Gastrocnemius medialis (tissue), 4 donors: ENCODE results near the gene VPS37C. TPM values are rescaled to one million over a fixed set of nuclear protein-coding genes. Genes with fewer than 3 reads are reported as not detected.
"Not testable (repeated sequence)": the region's sequence is repeated elsewhere in the genome, so short reads cannot be mapped to it uniquely, and the experiment has no call there.

Source experiments
- ATAC-seq, 2 donors: fragments of 150-250 bp; one replicate each; pipeline ENCODE4 v1.9.1; 2016
- DNase-seq, 2 donors: peaks; one replicate each; pipeline ENCODE4 v3.0.0-alpha.2; 2019
- H3K27ac ChIP-seq, 4 donors: fragments of 200-600 bp; sonication (generic); 1 replicate in 1 of 4; 2 replicates in 3 of 4; pipeline ENCODE4 v1.5.1; 2016 to 2018; ENCODE audit warnings: mild to moderate bottlenecking in 2 of 4, moderate library complexity in 1 of 4
- H3K27me3 ChIP-seq, 3 donors: fragments of 200-600 bp; sonication (generic) in 2 of 3; 1 replicate in 1 of 3; 2 replicates in 2 of 3; pipeline versions ENCODE4 v1.5.1 to v1.6.0; 2016 to 2019; ENCODE audit warnings: mild to moderate bottlenecking in 1 of 3, moderate library complexity in 1 of 3
- H3K36me3 ChIP-seq, 2 donors: fragments of 200-600 bp; sonication (generic) in 1 of 2; one replicate each; pipeline ENCODE4 v1.5.1; 2017 to 2018
- H3K4me1 ChIP-seq, 2 donors: fragments of 200-600 bp; sonication (generic) in 1 of 2; one replicate each; pipeline ENCODE4 v1.5.1; 2016 to 2017; ENCODE audit warnings: mild to moderate bottlenecking in 2 of 2
- H3K4me3 ChIP-seq, 4 donors: fragments of 200-600 bp; sonication (generic) in 3 of 4; 1 replicate in 1 of 4; 2 replicates in 3 of 4; pipeline ENCODE4 v1.5.1; 2016 to 2019; ENCODE audit warnings: mild to moderate bottlenecking in 2 of 4
- H3K9me3 ChIP-seq, 3 donors: fragments of 200-600 bp; sonication (generic) in 2 of 3; 1 replicate in 1 of 3; 2 replicates in 2 of 3; pipeline ENCODE4 v1.5.1; 2016 to 2019
- POLR2A ChIP-seq, 2 donors: fragments of 450-650 bp; IDR thresholded peaks; one replicate each; pipeline ENCODE4 v1.6.1; 2017; ENCODE audit warnings: antibody characterized with exemption in 2 of 2, mild to moderate bottlenecking in 2 of 2, moderate library complexity in 2 of 2
- in situ Hi-C, 4 donors: fragments of 200-750 bp; cut with MboI; loops; one replicate each; pipeline versions ENCODE4 v1.15.0 to v1.8.0; 2017; ENCODE audit warnings: low sequenced_read_pairs in 4 of 4
- intact Hi-C: fragments of 100-400 bp; cut with DNase I; formaldehyde crosslinking; loops from one replicate; pipeline ENCODE4 v1.15.1; 2023; ENCODE audit warnings: low total_unique reads
- total RNA-seq, 4 donors: library from RNA; depleted of rRNA; stranded (reverse); fragments of >200 nt; gene quantifications; one replicate each; pipeline versions ENCODE4 v1.1.0 to v1.2.3, GENCODE V29; 2016
- TF ChIP-seq, protein P1 (sequence below), 5 experiments: fragments of 450-650 bp in 3 of 5; fragments of 200-600 bp in 2 of 5; sonication (generic) in 2 of 5; IDR thresholded peaks in 4 of 5; conservative IDR thresholded peaks in 1 of 5; 1 replicate in 4 of 5; 2 replicates in 1 of 5; pipeline ENCODE4 v1.5.1; 2016 to 2019; ENCODE audit warnings: antibody characterized with exemption in 5 of 5, mild to moderate bottlenecking in 3 of 5, moderate library complexity in 3 of 5

VPS37C gene
- 10 to 100 TPM; 17.7 to 27.1 (median 23.5) TPM for total RNA-seq

DNA sequence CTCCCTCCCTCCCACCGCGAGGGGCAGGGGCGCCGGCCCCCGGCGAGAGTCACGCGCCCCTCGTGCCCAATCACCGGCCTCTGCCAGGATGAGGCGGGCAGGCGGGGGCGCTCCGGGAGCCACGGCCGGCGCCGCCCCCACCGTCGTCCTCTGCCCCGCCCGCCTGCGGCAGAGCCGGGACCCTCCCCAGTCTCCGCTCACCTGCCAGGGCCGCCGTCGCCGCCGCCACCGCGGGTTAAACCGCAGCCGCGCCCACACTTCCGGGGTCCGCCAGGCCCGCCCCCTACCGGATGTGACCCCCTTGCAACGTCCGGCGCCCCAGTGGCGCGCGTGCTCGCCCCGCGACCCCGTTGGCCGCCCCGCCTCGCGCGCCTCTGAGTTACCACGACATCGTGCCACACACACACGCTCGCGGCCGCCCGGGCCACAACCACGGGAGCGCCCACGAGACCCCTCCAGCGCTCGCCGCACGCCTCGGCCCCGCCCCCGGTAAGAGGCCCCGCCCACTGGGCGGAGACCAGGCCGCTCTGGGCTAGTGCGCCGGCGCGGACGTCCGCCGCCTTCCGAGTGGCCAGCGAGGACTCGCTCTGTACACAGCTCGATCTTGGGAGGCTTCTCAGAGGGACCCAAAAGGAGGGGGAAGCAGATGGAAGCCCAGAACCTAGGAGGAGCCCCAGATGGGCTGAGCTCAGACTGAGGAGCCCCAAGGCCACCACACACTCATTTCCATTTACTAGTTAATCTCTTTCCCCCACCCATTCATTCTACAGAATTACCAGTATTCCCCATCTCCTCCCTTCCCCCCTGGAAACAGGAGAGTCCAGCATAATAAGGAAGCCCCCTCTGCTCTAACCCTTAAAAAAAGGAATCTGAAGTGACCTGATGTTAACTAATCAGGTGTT is at the start of gene VPS37C:
VPS37C (minus strand) TSS at position 237 of the 902 bp plus-strand sequence. CDS start 22,597 bp downstream, outside the sequence.
- TF ChIP-seq POLR2A (IDR thresholded peaks at IDR 0.05), result peak; percentile 60
- TF ChIP-seq, protein P1, sequence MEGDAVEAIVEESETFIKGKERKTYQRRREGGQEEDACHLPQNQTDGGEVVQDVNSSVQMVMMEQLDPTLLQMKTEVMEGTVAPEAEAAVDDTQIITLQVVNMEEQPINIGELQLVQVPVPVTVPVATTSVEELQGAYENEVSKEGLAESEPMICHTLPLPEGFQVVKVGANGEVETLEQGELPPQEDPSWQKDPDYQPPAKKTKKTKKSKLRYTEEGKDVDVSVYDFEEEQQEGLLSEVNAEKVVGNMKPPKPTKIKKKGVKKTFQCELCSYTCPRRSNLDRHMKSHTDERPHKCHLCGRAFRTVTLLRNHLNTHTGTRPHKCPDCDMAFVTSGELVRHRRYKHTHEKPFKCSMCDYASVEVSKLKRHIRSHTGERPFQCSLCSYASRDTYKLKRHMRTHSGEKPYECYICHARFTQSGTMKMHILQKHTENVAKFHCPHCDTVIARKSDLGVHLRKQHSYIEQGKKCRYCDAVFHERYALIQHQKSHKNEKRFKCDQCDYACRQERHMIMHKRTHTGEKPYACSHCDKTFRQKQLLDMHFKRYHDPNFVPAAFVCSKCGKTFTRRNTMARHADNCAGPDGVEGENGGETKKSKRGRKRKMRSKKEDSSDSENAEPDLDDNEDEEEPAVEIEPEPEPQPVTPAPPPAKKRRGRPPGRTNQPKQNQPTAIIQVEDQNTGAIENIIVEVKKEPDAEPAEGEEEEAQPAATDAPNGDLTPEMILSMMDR (IDR thresholded peaks at IDR 0.05 in 4 of 5, conservative IDR thresholded peaks at IDR 0.05 in 1 of 5), result peak in 2 of 5 experiments; percentile 19 to 42
- peak within 1 kb of the TSS; percentile 86 to 97 (median 96) for H3K27ac ChIP-seq
- H3K27me3 ChIP-seq, result no peaks in the 10 kb centered on the region
- peak; percentile 91 to 93 for ATAC-seq
- H3K9me3 ChIP-seq, result no peaks in the 10 kb centered on the region
- intact Hi-C loops, result loop anchor here (1.0 to 2.0 kb wide), 2 partner anchors 255 to 319 kb away; partner anchors contain the start of genes CCDC86 and PRPF19
- in situ Hi-C loops, result loop anchor here in 1 of 4 donors (25.0 kb wide), 1 partner anchor 249 kb away; the partner anchor contains the start of genes PRPF19, TMEM109 and TMEM132A
- no peaks in the 10 kb centered on the region for H3K36me3 ChIP-seq
- H3K4me1 ChIP-seq, result peaks cover 23 to 29% of the 10 kb centered on the region in 2 donors
- H3K4me3 ChIP-seq, result peak within 1 kb of the TSS; percentile 64 to 94 (median 70)
- peak; percentile 67 to 77 for DNase-seq

DNA sequence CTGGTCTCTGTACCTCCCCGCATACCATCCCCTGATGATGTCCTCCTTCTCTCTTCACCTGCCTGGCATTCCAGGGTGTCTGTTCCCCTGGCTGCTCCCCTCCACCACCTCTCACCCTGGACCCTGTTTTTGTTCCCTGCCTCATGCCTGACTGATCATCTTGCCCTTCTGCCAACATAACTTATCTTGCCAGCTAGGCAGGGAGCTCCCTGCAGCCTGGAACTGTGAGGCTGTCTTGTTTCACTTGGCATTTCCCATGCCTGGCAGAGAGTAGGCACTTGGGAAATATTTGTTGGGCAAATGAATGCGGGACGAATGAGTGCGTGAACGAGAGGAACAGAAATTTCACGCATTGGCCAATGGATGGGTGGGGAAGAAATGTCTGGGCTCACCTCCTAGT is 49.4 kb upstream of the VPS37C start:
- H3K27ac ChIP-seq, in situ Hi-C loops, intact Hi-C loops, H3K4me1 ChIP-seq, H3K9me3 ChIP-seq, DNase-seq, H3K36me3 ChIP-seq, H3K4me3 ChIP-seq, H3K27me3 ChIP-seq: not testable (repeated sequence)
- ATAC-seq, result peak in 1 of 2 donors; percentile 13

DNA sequence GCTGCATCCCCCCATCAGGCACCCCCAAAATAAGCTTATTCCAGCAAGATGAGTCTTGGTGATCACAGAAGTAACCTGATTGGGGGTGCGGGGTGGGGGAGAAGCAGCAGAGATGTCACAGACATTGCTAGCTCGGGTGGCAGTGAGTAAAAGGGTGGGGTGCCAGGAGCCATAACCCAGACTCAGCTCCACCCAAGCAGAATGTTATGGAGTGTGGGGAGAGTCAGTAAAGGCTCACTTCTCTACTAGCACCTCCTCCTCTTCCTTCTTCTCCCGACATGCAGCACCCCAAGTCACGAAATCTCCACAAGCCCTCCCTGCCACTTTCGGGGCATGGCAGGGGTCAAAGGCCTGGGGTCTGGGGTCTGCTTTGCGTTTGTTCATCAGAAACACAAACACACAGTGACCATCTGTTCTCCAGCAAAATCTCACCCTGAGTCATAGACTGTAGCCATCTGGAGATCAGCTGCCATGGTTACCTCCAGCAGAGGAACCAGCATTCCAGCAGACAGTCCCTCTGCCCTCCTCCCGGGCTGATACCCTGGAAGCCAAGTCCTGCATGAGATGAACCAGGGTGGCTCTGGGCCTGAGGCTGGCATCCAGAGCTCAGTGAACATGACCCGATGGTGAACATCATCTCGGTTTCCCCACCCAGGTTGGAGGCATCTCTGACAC is 46.5 kb upstream of the VPS37C start:
- H3K4me1 ChIP-seq, in situ Hi-C loops, H3K36me3 ChIP-seq, ATAC-seq, H3K27me3 ChIP-seq, H3K4me3 ChIP-seq, H3K9me3 ChIP-seq, DNase-seq, H3K27ac ChIP-seq, intact Hi-C loops: not testable (repeated sequence)

DNA sequence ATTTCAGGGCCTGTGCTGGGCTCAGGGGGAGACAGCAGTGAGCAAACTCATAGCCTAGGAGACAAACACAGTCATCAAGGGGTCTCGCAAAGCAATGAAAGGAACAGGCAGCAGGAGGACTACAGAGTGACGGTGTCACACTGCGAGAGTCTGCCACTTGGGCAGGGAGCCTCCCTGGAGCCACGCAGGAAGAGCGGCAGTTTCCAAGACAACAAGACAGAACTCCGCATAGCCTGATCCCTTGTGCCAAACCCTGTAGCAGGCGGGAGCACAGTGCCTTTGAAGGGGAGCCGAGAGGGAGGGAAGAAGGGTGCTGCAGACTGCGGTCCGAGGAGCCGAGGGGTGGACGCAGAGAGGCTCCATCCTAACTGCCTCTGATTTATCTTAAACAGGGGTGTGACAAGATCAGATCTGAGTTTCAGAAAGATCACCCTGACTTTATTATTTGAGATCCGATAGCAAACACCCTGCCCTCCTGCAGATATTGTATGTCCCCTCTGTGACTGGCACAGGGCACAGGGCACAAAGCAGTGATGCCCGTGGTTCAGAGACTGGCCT is 43.4 kb upstream of the VPS37C start:
- DNase-seq, H3K27me3 ChIP-seq, H3K27ac ChIP-seq, H3K9me3 ChIP-seq, intact Hi-C loops, H3K36me3 ChIP-seq, H3K4me3 ChIP-seq, ATAC-seq, H3K4me1 ChIP-seq, in situ Hi-C loops: not testable (repeated sequence)

DNA sequence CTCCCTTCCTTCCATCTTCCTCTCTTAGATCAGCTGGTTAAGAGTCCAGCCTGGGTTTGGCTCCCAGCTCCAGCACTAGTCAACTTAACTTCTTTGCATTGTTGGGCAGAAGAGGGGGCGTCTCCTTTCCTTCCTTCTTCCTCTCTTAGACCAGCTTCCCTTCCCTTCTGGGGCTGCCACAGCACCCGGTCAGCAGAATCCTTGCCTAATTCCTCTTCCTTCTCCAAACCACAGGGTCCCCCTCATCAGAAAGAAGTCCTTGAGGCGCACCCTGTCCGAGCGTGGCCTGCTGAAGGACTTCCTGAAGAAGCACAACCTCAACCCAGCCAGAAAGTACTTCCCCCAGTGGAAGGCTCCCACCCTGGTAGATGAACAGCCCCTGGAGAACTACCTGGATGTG is 42.6 kb upstream of the VPS37C start:
- H3K4me1 ChIP-seq, H3K36me3 ChIP-seq, intact Hi-C loops, in situ Hi-C loops, H3K9me3 ChIP-seq, H3K27ac ChIP-seq, H3K27me3 ChIP-seq, ATAC-seq, H3K4me3 ChIP-seq, DNase-seq: not testable (repeated sequence)

DNA sequence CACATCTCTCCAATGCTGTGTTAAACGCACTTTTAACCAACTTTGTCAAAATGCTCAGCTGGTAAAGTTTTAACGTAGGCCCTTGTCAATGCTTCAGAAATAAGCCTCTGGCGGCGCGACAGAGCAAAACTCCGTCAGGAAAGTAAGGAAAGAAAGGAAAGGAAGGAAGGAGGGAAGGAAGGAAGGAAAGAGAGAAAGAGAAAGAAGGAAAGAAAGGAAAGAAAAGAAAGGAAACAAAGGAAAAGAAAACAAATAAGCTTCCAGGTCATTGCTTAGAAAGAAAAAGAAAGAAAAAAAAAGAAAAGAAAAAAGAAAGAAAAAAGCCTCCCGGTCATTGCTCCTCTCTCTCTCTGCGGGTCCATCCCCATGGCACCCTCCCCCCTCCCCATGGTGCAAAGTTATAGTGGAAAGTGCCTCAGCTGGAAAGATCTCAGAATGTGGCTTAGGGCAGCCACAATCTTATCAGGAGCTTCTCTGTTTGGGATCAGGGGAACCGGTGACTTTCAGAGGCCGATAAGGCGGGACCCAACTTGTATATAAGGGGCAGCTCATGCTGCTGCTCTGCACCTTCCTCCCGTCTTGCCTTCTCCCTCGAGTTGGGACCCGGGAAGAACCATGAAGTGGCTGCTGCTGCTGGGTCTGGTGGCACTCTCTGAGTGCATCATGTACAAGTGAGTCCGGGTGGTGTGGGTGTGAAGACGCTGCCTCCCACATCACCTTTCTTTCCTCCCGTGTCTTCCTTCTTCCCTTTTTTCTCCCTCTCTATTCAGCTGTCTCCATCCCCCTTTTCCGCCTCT is 41.9 kb upstream of the VPS37C start, which contains the start of gene PGA3:
PGA3 (plus strand) TSS at position 566 of the 797 bp plus-strand sequence; CDS start at position 616, 50 bp downstream.
- H3K4me3 ChIP-seq, ATAC-seq: not testable (repeated sequence)

More for the DNA sequence above, 41.9 kb upstream of the VPS37C start, which contains the start of gene PGA3:
- H3K4me1 ChIP-seq, H3K9me3 ChIP-seq, H3K27me3 ChIP-seq, DNase-seq, in situ Hi-C loops, H3K27ac ChIP-seq, intact Hi-C loops, H3K36me3 ChIP-seq: not testable (repeated sequence)
